Mesenchymal stem cell (in vitro differentiated cells and primary cell): ENCODE measurements around the gene DMD.

Experiments used
- DNase-seq: peaks from one replicate; pipeline ENCODE4 v3.0.0-alpha.2; 2013
- H2AFZ ChIP-seq: one replicate; pipeline ENCODE4 v1.6.1; 2013; ENCODE audit warnings: low read depth, mild to moderate bottlenecking, control low read depth, inconsistent platforms, low read length, moderate library complexity
- H2AK5ac ChIP-seq: 2 replicates; pipeline ENCODE4 v1.6.1; 2013; ENCODE audit warnings: low read length, moderate library complexity, mild to moderate bottlenecking, inconsistent platforms; ENCODE audit not compliant: severe bottlenecking
- H2BK120ac ChIP-seq: one replicate; pipeline ENCODE4 v1.6.1; 2013; ENCODE audit warnings: low read depth, mild to moderate bottlenecking, inconsistent platforms, low read length, moderate library complexity
- H2BK12ac ChIP-seq, 2 experiments: one replicate each; pipeline ENCODE4 v1.6.1; 2013; ENCODE audit warnings: inconsistent platforms in 2 of 2, low read length in 2 of 2, mild to moderate bottlenecking in 2 of 2, moderate library complexity in 2 of 2, control low read depth in 1 of 2
- H2BK15ac ChIP-seq: one replicate; pipeline ENCODE4 v1.6.1; 2013; ENCODE audit warnings: mild to moderate bottlenecking, low read depth, inconsistent platforms; ENCODE audit not compliant: poor library complexity, severe bottlenecking
- H2BK5ac ChIP-seq: 2 replicates; pipeline ENCODE4 v1.6.1; 2013; ENCODE audit warnings: low read depth, mild to moderate bottlenecking, low read length, control low read depth, inconsistent platforms; ENCODE audit not compliant: poor library complexity, severe bottlenecking
- H3K14ac ChIP-seq, 2 experiments: one replicate each; pipeline ENCODE4 v1.6.1; 2013; ENCODE audit warnings: inconsistent platforms in 2 of 2, low read length in 2 of 2, control low read depth in 1 of 2, mild to moderate bottlenecking in 1 of 2, moderate library complexity in 1 of 2
- H3K18ac ChIP-seq, 2 experiments: one replicate each; pipeline ENCODE4 v1.6.1; 2013; ENCODE audit warnings: inconsistent platforms in 2 of 2, low read length in 2 of 2, control low read depth in 1 of 2, low read depth in 1 of 2, mild to moderate bottlenecking in 1 of 2
- H3K23ac ChIP-seq, 2 experiments: one replicate each; pipeline ENCODE4 v1.6.1; 2013; ENCODE audit warnings: inconsistent platforms in 2 of 2, low read length in 2 of 2, mild to moderate bottlenecking in 2 of 2, moderate library complexity in 2 of 2, control low read depth in 1 of 2
- H3K27ac ChIP-seq: 2 replicates; pipeline ENCODE4 v1.5.1; 2013; ENCODE audit warnings: mild to moderate bottlenecking, moderate library complexity, low read length, control low read depth, inconsistent platforms; ENCODE audit not compliant: poor library complexity, severe bottlenecking
- H3K27me3 ChIP-seq, 2 experiments: 2 replicates each; pipeline versions ENCODE4 v1.6.1 to v1.7.0; 2013; ENCODE audit warnings: low read length in 2 of 2, mild to moderate bottlenecking in 2 of 2, moderate library complexity in 2 of 2, control low read depth in 1 of 2, inconsistent platforms in 1 of 2; ENCODE audit not compliant: control insufficient read depth in 1 of 2, insufficient read depth in 1 of 2
- H3K36me3 ChIP-seq, 2 experiments: 2 replicates each; pipeline versions ENCODE4 v1.6.1 to v1.7.0; 2013; ENCODE audit warnings: low read length in 2 of 2, control low read depth in 1 of 2, inconsistent platforms in 1 of 2, low read depth in 1 of 2, mild to moderate bottlenecking in 1 of 2; ENCODE audit not compliant: insufficient read depth in 2 of 2, control insufficient read depth in 1 of 2
- H3K4ac ChIP-seq, 2 experiments: one replicate each; pipeline ENCODE4 v1.6.1; 2013; ENCODE audit warnings: inconsistent platforms in 2 of 2, low read length in 2 of 2, mild to moderate bottlenecking in 2 of 2, moderate library complexity in 2 of 2, control low read depth in 1 of 2, low read depth in 1 of 2
- H3K4me1 ChIP-seq: 2 replicates; pipeline ENCODE4 v1.6.1; 2013; ENCODE audit warnings: low read depth, low read length, control low read depth; ENCODE audit not compliant: control insufficient read depth, insufficient read depth
- H3K4me2 ChIP-seq: 2 replicates; pipeline ENCODE4 v1.6.1; 2013; ENCODE audit warnings: low read length, mild to moderate bottlenecking, inconsistent platforms; ENCODE audit not compliant: poor library complexity, severe bottlenecking
- H3K4me3 ChIP-seq, 2 experiments: 2 replicates each; pipeline versions ENCODE4 v1.5.1 to v1.7.0; 2013; ENCODE audit warnings: low read length in 2 of 2, mild to moderate bottlenecking in 2 of 2, control low read depth in 1 of 2, low read depth in 1 of 2; ENCODE audit not compliant: insufficient read depth in 1 of 2
- H3K79me1 ChIP-seq: replicated peaks from 2 replicates; pipeline ENCODE4 v1.6.1; 2013; ENCODE audit warnings: mild to moderate bottlenecking, control low read depth, low read length, inconsistent platforms; ENCODE audit not compliant: poor library complexity, severe bottlenecking
- H3K9ac ChIP-seq: 2 replicates; pipeline ENCODE4 v1.7.0; 2013; ENCODE audit warnings: mild to moderate bottlenecking, low read length, moderate library complexity
- H3K9me3 ChIP-seq: 2 replicates; pipeline ENCODE4 v1.7.0; 2013; ENCODE audit warnings: mild to moderate bottlenecking, low read length; ENCODE audit not compliant: control insufficient read depth
- H4K8ac ChIP-seq: one replicate; pipeline ENCODE4 v1.6.1; 2013; ENCODE audit warnings: inconsistent platforms, mild to moderate bottlenecking, low read length, moderate library complexity
- H4K91ac ChIP-seq: one replicate; pipeline ENCODE4 v1.6.1; 2013; ENCODE audit warnings: mild to moderate bottlenecking, low read length, inconsistent platforms
- WGBS: methylation state at CpG from one replicate; pipeline ENCODE4 v1.1.7; 2013; ENCODE audit warnings: mixed read lengths; 5-methylcytosine and 5-hydroxymethylcytosine counted together

DMD gene

DNA sequence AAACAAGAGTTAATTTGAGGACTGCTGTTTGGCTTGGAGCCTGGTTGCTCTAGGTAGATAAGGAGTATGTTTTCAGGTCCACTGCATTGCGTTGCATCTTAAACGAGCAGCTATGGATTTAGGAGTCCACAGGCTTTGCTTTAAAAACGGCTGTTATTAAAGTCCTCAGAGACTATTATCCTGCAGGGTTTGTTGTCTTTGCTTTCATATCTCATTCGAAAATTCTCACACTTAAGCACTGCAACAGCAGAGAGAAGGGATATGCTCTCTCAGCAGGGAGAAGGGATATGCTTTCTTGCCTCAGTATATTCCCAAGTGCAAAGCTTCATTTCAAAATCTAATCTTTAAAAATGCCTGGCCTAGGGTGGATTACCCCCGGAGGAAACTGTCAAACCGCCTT lies 1694.8 kb downstream of the DMD start:
- no peak overlapping the region for H3K4me3 ChIP-seq
- H3K4ac ChIP-seq = no peak overlapping the region
- no peak overlapping the region for H2BK5ac ChIP-seq
- no peak overlapping the region for H3K9ac ChIP-seq
- H3K9me3 ChIP-seq = no peaks in the 10 kb centered on the region
- no peak overlapping the region for H4K8ac ChIP-seq
- no peak overlapping the region for H2BK120ac ChIP-seq
- H3K36me3 ChIP-seq = no peaks in the 10 kb centered on the region
- no peak overlapping the region for H2AK5ac ChIP-seq
- no peak overlapping the region for H3K14ac ChIP-seq
- no peak overlapping the region for H3K27ac ChIP-seq
- H3K79me1 ChIP-seq = no peaks in the 10 kb centered on the region
- H2BK12ac ChIP-seq = no peak overlapping the region
- H3K27me3 ChIP-seq = peaks cover 0 to 4% of the 10 kb centered on the region in 2 experiments
- no peak overlapping the region for H3K23ac ChIP-seq
- WGBS = 81% methylated on average over 5 of the region's 6 CpGs
- H3K18ac ChIP-seq = no peak overlapping the region
- no peak for DNase-seq
- no peak overlapping the region for H2BK15ac ChIP-seq
- no peak overlapping the region for H2AFZ ChIP-seq
- no peaks in the 10 kb centered on the region for H3K4me1 ChIP-seq
- H3K4me2 ChIP-seq = no peak overlapping the region
- no peak overlapping the region for H4K91ac ChIP-seq

DNA sequence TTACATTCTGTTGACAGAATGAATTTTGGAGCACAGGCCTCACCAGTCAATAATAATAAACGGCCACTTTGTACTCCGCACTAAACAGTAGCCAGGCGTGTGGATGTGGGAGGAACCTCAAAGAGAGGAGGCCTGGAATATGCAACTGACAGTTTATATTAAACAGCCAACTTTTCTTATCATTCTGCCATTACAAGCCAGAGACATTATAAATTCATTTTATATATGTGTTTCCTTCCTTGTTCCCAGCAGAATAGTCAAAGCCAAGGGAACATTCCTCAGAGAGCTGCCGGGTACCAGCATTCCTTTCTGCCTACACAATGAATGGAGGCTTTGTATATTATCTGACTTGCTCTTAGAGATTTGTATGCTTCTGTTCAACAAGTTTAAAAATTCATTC lies 1703.0 kb downstream of the DMD start:
- Histone ChIP-seq H3K18ac (no peak overlapping the region), H3K14ac (no peak overlapping the region), H2AK5ac (no peak overlapping the region), H4K8ac (no peak overlapping the region), H3K4ac (no peak overlapping the region), H3K4me1 (no peaks in the 10 kb centered on the region), H2BK5ac (no peak overlapping the region), H3K9me3 (no peaks in the 10 kb centered on the region), H3K4me2 (no peak overlapping the region), H3K27ac (peak overlapping the region; percentile 83), H3K27me3 (no peaks in the 10 kb centered on the region), H2AFZ (no peak overlapping the region), H3K9ac (no peak overlapping the region), H2BK15ac (no peak overlapping the region), H3K36me3 (no peaks in the 10 kb centered on the region), H3K23ac (no peak overlapping the region), H2BK12ac (no peak overlapping the region), H4K91ac (no peak overlapping the region), H3K4me3 (no peak overlapping the region), H3K79me1 (no peaks in the 10 kb centered on the region), H2BK120ac (no peak overlapping the region)
- peak; percentile 70 for DNase-seq
- WGBS = 0% methylated on average over 1 of the region's 4 CpGs

GRCh38 chrX:31506928-31507327 lies 1704.4 kb downstream of the DMD start:
- Histone ChIP-seq H2AFZ (no peak overlapping the region), H2BK5ac (no peak overlapping the region), H3K4ac (no peak overlapping the region), H2BK12ac (no peak overlapping the region), H3K79me1 (no peaks in the 10 kb centered on the region), H3K4me3 (no peak overlapping the region), H4K8ac (no peak overlapping the region), H3K9ac (no peak overlapping the region), H4K91ac (no peak overlapping the region), H3K9me3 (no peaks in the 10 kb centered on the region), H3K4me2 (no peak overlapping the region), H3K14ac (no peak overlapping the region), H3K36me3 (no peaks in the 10 kb centered on the region), H2AK5ac (no peak overlapping the region), H3K27me3 (no peaks in the 10 kb centered on the region), H3K18ac (no peak overlapping the region), H3K27ac (no peak overlapping the region), H2BK15ac (no peak overlapping the region), H2BK120ac (no peak overlapping the region), H3K23ac (no peak overlapping the region), H3K4me1 (no peaks in the 10 kb centered on the region)
- no peak for DNase-seq
- 93% methylated on average over 2 of the region's 3 CpGs for WGBS

GRCh38 chrX:31506360-31506759 lies 1705.0 kb downstream of the DMD start:
- H3K23ac ChIP-seq = no peak overlapping the region
- H3K4me2 ChIP-seq = no peak overlapping the region
- no peaks in the 10 kb centered on the region for H3K27me3 ChIP-seq
- H3K27ac ChIP-seq = no peak overlapping the region
- H3K4ac ChIP-seq = no peak overlapping the region
- H3K4me3 ChIP-seq = no peak overlapping the region
- H2BK12ac ChIP-seq = no peak overlapping the region
- no peak overlapping the region for H4K8ac ChIP-seq
- no peak overlapping the region for H2BK15ac ChIP-seq
- H2BK5ac ChIP-seq = no peak overlapping the region
- H3K14ac ChIP-seq = no peak overlapping the region
- no peaks in the 10 kb centered on the region for H3K9me3 ChIP-seq
- WGBS = 89% methylated on average over 2 of the region's 3 CpGs
- H2BK120ac ChIP-seq = no peak overlapping the region
- no peak overlapping the region for H2AK5ac ChIP-seq
- no peak overlapping the region for H3K9ac ChIP-seq
- no peak for DNase-seq
- H3K18ac ChIP-seq = no peak overlapping the region
- H3K79me1 ChIP-seq = no peaks in the 10 kb centered on the region
- no peaks in the 10 kb centered on the region for H3K36me3 ChIP-seq
- H3K4me1 ChIP-seq = no peaks in the 10 kb centered on the region
- H2AFZ ChIP-seq = no peak overlapping the region
- no peak overlapping the region for H4K91ac ChIP-seq
